Stimulated activated CD4-positive, alpha-beta T cell treated with anti-CD3 and anti-CD28 coated beads, Interleukin-15, amount 100 ng/mL, for 48 hours (primary cell): ENCODE data around the gene PPM1N.
"Not testable (repeated sequence)": the region's sequence is repeated elsewhere in the genome, so short reads cannot be mapped to it uniquely, and the experiment has no call there.

Experiments
- DNase-seq, 2 donors: peaks; one replicate each; pipeline ENCODE4 v3.0.0-alpha.2; 2020; ENCODE audit warnings: low read depth in 2 of 2

PPM1N gene

GRCh38 chr19:45508861-45509691, 10.8 kb downstream of the PPM1N start:
- no peak for DNase-seq

GRCh38 chr19:45509692-45510015, 11.4 kb downstream of the PPM1N start:
- DNase-seq, result no peak

GRCh38 chr19:45510352-45510751, 12.1 kb downstream of the PPM1N start:
- DNase-seq, result not testable (repeated sequence)

GRCh38 chr19:45511074-45511473, 12.8 kb downstream of the PPM1N start:
- DNase-seq, result no peak

- DNase-seq, result no peak
These were observed 14.7 kb downstream of the PPM1N start for GRCh38 chr19:45512881-45513483.

- DNase-seq, result no peak
These were observed 16.3 kb downstream of the PPM1N start for GRCh38 chr19:45514376-45515051.

GRCh38 chr19:45515081-45515624, 16.9 kb downstream of the PPM1N start:
- DNase-seq, result no peak

GRCh38 chr19:45515807-45516401, 17.7 kb downstream of the PPM1N start:
- no peak for DNase-seq

- DNase-seq, result no peak
These were observed 19.0 kb downstream of the PPM1N start for GRCh38 chr19:45517238-45517637.

- DNase-seq, result no peak
These were observed 19.6 kb downstream of the PPM1N start for GRCh38 chr19:45517641-45518468.

GRCh38 chr19:45518469-45518826, 20.2 kb downstream of the PPM1N start:
- DNase-seq, result no peak

- DNase-seq, result no peak
These were observed 24.0 kb downstream of the PPM1N start for GRCh38 chr19:45522010-45522941.

- DNase-seq, result peak; percentile 55 to 56
These were observed 25.5 kb downstream of the PPM1N start for GRCh38 chr19:45523642-45524256.

GRCh38 chr19:45524575-45525129, 26.4 kb downstream of the PPM1N start:
- DNase-seq, result no peak

GRCh38 chr19:45526143-45526542, 27.9 kb downstream of the PPM1N start:
- no peak for DNase-seq

GRCh38 chr19:45526971-45527370, 28.7 kb downstream of the PPM1N start:
- DNase-seq, result no peak

- DNase-seq, result no peak
These were observed 29.5 kb downstream of the PPM1N start for GRCh38 chr19:45527731-45528130.

- DNase-seq, result no peak
These were observed 30.0 kb downstream of the PPM1N start for GRCh38 chr19:45528149-45528743.

- no peak for DNase-seq
These were observed 30.6 kb downstream of the PPM1N start for GRCh38 chr19:45528744-45529419.
